Measurements from ENCODE around the gene CABCOCO1. TPM values are rescaled to one million over a fixed set of nuclear protein-coding genes. Genes with fewer than 3 reads are reported as not detected.

Gene CABCOCO1
- total RNA-seq, 1 donor, result 2.2 TPM

GRCh38 chr10:61793760-61794703, 131.3 kb downstream of the CABCOCO1 start:
- H3K4me1 ChIP-seq (ENCODE audit: insufficient read depth, low read length), result peaks cover 40% of the 10 kb centered on the region
- H3K4me3 ChIP-seq (ENCODE audit: insufficient read depth, low read length), result no peak overlapping the region
- no peak for TF ChIP-seq CTCF (IDR thresholded peaks at IDR 0.05; ENCODE audit: extremely low read depth, low read depth, low read length)
- H3K36me3 ChIP-seq (ENCODE audit: insufficient read depth, low read length), result no peaks in the 10 kb centered on the region
- H3K27me3 ChIP-seq (ENCODE audit: insufficient read depth, low read length), result no peaks in the 10 kb centered on the region
- no peak overlapping the region for H2AFZ ChIP-seq (ENCODE audit: low read length)
- H3K27ac ChIP-seq (ENCODE audit: low read depth, low read length), result peak overlapping the region; percentile 60
- no peaks in the 10 kb centered on the region for H4K20me1 ChIP-seq (ENCODE audit: insufficient read depth, low read length)
- no peaks in the 10 kb centered on the region for H3K9me3 ChIP-seq (ENCODE audit: low read depth, low read length)
- peak; percentile 71 for DNase-seq (ENCODE audit: insufficient read length, low spot score, missing footprints)
- peak overlapping the region; percentile 51 for H3K4me2 ChIP-seq (ENCODE audit: insufficient read depth, low read length)
- H3K79me2 ChIP-seq (ENCODE audit: insufficient read depth, low read length), result no peaks in the 10 kb centered on the region

- Histone ChIP-seq H3K4me1 (ENCODE audit: insufficient read depth, low read length) (peaks cover 40% of the 10 kb centered on the region), H3K27ac (ENCODE audit: low read depth, low read length) (no peak overlapping the region), H3K4me2 (ENCODE audit: insufficient read depth, low read length) (no peak overlapping the region), H3K27me3 (ENCODE audit: insufficient read depth, low read length) (no peaks in the 10 kb centered on the region), H3K9me3 (ENCODE audit: low read depth, low read length) (no peaks in the 10 kb centered on the region), H4K20me1 (ENCODE audit: insufficient read depth, low read length) (no peaks in the 10 kb centered on the region), H3K4me3 (ENCODE audit: insufficient read depth, low read length) (no peak overlapping the region), H3K36me3 (ENCODE audit: insufficient read depth, low read length) (no peaks in the 10 kb centered on the region), H3K79me2 (ENCODE audit: insufficient read depth, low read length) (no peaks in the 10 kb centered on the region), H2AFZ (ENCODE audit: low read length) (no peak overlapping the region)
- TF ChIP-seq CTCF (IDR thresholded peaks at IDR 0.05; ENCODE audit: extremely low read depth, low read depth, low read length), result no peak
- DNase-seq (ENCODE audit: insufficient read length, low spot score, missing footprints), result no peak
These were observed 132.4 kb downstream of the CABCOCO1 start for GRCh38 chr10:61795147-61795546.

- no peak for DNase-seq (ENCODE audit: insufficient read length, low spot score, missing footprints)
- TF ChIP-seq CTCF (IDR thresholded peaks at IDR 0.05; ENCODE audit: extremely low read depth, low read depth, low read length), result no peak
These were observed 132.8 kb downstream of the CABCOCO1 start for GRCh38 chr10:61795551-61795950.

GRCh38 chr10:61796785-61797184, 134.1 kb downstream of the CABCOCO1 start:
- peaks cover 28% of the 10 kb centered on the region for H3K4me1 ChIP-seq (ENCODE audit: insufficient read depth, low read length)
- no peaks in the 10 kb centered on the region for H3K36me3 ChIP-seq (ENCODE audit: insufficient read depth, low read length)
- H3K27ac ChIP-seq (ENCODE audit: low read depth, low read length), result no peak overlapping the region
- H3K27me3 ChIP-seq (ENCODE audit: insufficient read depth, low read length), result no peaks in the 10 kb centered on the region
- TF ChIP-seq CTCF (IDR thresholded peaks at IDR 0.05; ENCODE audit: extremely low read depth, low read depth, low read length), result no peak
- no peak overlapping the region for H3K4me3 ChIP-seq (ENCODE audit: insufficient read depth, low read length)
- no peak for DNase-seq (ENCODE audit: insufficient read length, low spot score, missing footprints)
- no peak overlapping the region for H3K4me2 ChIP-seq (ENCODE audit: insufficient read depth, low read length)
- no peaks in the 10 kb centered on the region for H3K79me2 ChIP-seq (ENCODE audit: insufficient read depth, low read length)
- H4K20me1 ChIP-seq (ENCODE audit: insufficient read depth, low read length), result no peaks in the 10 kb centered on the region
- no peaks in the 10 kb centered on the region for H3K9me3 ChIP-seq (ENCODE audit: low read depth, low read length)
- no peak overlapping the region for H2AFZ ChIP-seq (ENCODE audit: low read length)

More at GRCh38 chr10:61795551-61795950, 132.8 kb downstream of the CABCOCO1 start:
- Histone ChIP-seq H3K79me2 (ENCODE audit: insufficient read depth, low read length) (no peaks in the 10 kb centered on the region), H2AFZ (ENCODE audit: low read length) (no peak overlapping the region), H3K4me1 (ENCODE audit: insufficient read depth, low read length) (peaks cover 40% of the 10 kb centered on the region), H3K4me2 (ENCODE audit: insufficient read depth, low read length) (no peak overlapping the region), H4K20me1 (ENCODE audit: insufficient read depth, low read length) (no peaks in the 10 kb centered on the region), H3K9me3 (ENCODE audit: low read depth, low read length) (no peaks in the 10 kb centered on the region), H3K27ac (ENCODE audit: low read depth, low read length) (no peak overlapping the region), H3K36me3 (ENCODE audit: insufficient read depth, low read length) (no peaks in the 10 kb centered on the region), H3K4me3 (ENCODE audit: insufficient read depth, low read length) (no peak overlapping the region), H3K27me3 (ENCODE audit: insufficient read depth, low read length) (no peaks in the 10 kb centered on the region)
